SIG-M5 treated with dmso at 0.1 percent for 504 hours (cell line): ENCODE results near the gene CRYBA2.

ENCODE experiments used
- DNase-seq: peaks from one replicate; lab custom pipeline; 2025; ENCODE audit not compliant: unreplicated experiment; lab: John Stamatoyannopoulos, UW

CRYBA2 gene

GRCh38 chr2:218983263-218983933 lies 9.8 kb downstream of the CRYBA2 start:
- DNase-seq: no peak

DNA sequence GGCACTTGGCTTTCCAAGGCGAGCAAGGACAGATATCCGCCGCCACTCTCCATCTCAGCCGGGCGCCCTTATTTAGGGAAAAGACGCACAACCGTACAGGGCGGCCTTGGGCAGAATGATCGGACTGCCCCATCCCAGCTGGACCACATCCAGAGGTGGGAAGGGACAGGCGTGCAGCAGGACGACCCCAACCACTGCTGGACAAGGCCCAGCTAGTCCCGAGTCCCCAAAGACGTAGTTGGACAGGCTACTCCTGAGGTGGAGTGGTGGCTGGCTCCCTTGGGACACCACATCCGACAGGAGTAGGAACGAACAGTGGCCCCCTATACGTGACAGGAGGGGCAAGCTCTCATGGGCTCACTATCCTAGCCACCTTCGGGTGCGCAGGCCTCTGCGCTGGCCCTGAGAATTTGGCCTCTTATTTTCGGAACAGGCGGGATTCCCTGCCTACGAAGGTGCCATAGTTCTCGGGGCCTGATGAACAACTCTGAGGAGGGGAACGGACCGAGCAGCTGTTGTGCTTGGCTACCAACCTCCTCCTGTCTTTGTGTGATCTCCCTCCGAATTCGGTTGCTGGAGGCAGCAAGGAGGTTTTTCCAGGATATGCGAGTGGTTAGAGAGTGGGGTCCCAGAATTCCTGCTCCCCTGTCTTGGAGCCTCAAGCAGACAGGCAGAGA lies 10.5 kb downstream of the CRYBA2 start:
- DNase-seq: no peak

DNA sequence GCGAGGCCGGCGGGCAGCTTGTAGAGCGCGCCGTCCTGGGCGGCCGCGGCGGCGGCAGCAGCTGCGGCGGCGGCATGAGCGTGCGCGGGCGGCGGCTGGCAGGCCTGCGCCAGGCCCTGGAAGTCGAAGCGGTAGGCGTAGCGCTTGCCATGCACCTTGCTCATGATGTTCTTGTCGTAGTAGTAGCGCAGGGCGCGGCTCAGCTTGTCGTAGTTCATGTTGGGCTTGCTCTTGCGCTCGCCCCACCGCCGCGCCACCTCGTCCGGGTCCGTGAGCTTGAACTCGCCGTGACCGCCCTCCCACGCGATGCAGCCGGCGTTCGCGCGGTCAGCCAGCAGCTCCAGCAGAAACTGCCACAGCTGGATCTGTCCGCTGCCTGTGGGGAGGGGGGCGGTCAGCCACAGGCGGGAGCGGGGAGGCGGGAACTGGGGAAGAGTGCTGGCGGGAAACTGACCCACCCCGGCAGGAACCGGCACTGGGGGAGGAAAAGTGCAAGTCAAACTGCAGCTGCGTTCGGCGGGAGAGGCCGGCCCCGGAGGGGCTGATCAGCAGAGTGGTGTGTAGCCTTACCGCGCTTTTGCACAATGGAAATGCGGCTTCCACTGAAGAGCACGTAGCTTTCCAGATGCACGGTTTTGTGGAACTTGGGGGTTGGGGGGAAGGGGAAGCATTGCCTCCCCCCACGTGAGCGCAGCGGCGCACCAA lies 11.2 kb downstream of the CRYBA2 start:
- no peak for DNase-seq

DNA sequence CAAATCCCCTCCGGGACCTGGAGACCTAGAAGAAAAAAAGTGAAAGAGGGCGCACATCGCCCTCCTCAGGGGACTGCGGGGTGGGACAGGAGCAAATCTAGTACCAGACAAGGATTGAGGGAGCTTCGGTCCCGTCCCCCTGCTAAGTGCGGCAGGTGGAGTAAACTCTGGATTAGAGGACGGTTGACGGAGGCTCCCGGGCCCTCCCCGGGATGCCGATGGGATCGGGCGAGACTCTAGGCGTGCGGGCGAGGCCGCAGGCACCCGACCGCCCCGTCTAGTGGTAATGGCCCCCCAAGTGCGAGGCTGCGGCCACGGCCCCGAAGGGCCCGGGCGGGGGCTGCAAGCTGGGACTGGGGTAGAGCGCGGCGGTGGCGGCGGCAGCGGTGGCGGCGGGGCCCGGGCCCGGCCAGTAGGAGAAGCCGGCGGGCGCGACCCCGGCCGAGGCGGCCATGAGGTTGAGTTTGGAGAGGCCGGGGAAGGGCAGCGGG lies 11.8 kb downstream of the CRYBA2 start:
- DNase-seq: no peak

DNA sequence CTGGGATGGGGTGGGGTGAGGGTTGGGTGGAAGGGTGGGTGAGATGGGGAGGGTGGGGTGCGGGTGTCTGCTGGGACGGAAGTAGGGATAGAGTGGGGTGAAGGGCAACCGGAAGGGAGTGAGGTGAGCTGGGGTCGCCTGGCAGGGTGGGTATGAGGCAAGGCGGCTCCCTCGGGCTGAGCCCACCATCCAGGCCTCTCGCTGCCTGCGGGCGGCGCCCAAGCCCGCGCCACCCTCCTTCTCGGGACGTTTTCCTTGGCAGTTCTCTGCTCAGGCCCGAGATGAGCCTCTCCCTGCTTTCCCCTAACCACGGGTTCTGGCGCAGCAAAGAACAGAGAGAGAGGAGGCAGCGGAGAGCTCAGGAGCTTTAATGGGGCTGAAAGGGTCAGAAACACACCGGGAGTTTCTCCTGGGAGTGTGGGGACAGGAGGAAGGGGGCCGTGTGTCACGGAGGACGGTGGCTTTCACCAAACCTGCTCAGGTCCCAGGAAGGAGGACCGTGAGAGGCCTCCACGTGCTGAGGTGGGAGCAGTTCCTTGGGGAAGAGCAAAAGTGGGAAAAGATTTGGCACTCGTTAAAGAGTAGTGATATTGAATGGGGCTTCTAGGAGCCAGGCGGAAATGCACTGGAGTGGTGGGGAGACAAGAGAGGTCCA lies 12.4 kb downstream of the CRYBA2 start:
- no peak for DNase-seq

- peak; percentile 82 for DNase-seq
Measured at GRCh38 chr2:218979846-218980734, 13.1 kb downstream of the CRYBA2 start.

GRCh38 chr2:218975060-218975777 lies 18.0 kb downstream of the CRYBA2 start:
- DNase-seq: no peak

DNA sequence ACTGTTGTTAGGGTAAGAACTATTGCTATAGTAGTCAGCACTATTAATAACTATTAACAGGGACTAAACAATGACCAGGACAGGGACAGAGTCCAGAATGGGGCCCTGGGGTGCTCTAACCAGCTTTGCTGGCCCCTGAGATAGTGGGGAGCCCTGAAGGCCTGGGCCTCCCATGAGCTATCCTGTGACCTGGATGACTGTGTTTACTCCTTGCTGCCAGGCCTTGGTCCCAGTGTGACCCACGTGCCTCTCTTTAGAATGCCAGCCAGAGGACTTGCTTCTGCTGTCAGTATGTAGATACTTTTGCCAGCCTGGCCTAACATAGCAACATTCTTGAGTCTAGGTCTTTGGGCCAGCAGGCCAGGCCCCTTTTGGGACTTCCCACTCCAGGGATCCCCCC lies 22.3 kb downstream of the CRYBA2 start:
- no peak for DNase-seq

DNA sequence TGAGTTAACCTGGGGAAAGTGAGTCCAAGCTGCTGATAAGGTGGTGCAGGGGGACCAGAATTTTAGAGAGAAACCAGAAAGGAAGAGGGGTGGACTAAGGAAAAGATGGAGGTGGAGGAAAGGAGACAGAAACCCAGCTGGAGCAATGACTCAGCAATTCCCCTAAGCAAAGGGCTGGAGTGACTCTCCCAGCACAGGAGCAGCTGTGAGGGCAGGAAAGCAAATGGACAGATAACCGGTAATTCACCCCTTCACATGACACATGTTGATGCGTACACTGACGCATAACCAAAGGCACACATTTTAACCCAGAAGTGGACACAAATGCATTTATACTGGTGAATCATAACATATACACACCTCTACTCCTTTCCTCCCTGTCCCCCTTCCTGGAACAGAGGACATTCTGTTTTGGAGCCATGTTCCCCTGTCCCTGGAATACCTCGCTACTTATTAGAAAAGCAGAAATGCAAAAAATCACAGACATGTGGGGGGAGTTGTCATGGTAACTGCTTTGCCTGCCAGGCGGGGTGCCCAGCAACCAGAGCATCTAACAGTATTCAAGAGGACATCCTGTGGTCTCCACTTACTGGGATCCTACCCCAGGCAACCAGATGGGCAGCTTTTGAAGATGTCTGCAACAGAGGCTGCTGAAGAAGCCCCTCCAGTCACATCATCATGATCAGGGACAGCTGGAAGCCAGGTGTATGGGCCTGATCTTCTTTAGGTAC lies 29.0 kb downstream of the CRYBA2 start:
- DNase-seq: no peak

DNA sequence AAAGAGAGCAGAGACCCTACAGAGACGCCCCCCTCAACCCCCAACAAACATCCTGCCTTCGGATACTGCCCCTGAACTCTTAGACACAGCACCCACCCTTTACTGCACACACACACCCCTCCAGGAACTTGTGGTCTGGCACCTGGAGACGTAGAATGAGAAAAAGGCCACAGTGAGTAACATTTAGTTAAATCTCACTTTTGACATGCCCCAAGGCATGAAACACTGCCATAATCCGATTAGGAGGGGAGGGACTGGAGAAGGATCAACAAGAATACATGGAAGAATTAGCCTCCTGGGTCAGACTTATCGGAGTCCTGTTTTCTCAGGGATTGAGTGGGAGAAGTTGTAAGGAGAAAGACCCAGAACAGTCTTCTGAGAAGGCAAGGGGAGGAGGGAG lies 29.6 kb downstream of the CRYBA2 start:
- DNase-seq: no peak

DNA sequence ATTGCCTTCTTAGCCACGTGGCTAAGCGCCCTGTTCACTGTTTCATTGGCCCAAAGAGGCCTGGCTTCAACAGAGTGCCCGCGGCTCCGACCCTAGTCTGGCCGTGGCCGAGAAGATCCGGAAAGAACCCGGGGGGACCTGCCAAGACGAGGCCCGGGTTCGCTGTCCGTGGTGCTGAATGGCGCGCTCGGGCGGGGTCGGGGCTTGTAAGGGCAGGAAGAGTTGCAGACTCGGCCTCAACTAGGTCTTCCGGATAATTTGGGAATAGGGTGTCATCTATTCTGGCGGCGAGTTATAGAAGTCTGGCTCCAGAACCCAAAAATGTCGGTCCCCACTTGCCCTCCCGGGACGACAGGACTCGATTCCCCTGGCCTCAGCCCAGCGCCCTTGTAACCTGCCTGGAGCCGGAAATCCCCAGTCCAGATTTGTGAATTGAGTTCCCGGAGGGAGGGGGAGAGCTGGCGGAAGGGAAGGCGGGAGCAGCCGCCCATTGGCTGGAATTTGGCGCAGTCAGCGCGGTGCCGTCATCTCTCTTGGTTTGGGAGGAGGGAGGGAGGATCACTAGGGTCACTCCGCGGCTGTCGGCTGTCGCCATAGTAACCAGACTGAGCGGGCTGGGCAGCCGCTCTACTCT lies 30.2 kb downstream of the CRYBA2 start:
- DNase-seq: no peak

DNA sequence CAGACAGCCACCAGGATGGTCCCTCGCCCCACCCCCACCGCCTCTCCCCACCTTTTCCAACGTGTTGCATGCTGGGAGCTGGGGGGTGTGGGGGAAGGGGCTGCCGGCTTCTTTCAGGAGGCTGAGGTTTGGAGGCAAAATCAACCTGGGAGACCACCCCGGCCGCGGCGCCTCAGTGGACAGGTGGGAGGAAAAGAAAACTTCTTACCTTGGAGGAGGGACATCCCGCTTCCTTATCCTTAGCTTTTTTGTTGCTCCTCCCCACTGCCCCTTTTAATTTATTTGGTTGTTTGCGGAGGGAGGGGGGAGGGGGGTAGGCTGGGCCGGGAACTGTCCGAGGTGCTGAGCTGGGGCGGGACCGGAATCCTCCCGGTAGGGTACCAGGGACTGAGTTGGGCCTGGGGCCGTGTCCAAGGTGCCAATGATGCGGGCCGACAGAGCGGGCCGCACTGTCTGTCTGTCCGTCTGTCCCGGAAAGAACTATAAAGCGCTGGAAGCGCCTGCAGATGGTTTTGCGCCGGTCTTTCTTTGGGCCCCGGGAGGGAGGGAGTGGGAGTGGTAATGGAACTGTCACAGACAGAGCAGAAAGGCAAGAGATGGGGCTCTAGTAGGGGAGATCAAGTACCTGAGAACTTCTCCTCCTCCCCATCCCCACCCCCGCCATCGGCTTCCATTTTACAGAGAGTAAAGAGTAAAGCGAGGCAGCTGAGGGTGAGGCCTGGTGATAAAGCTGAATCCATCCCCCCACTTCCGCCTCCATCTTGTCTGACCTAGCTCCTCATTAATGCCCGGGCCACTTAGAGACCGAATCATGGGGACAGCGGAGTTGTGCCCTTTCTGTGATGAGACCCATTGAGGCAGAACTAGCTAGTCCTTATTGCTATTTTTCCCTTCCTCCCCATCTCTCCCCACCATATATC lies 31.3 kb downstream of the CRYBA2 start:
- no peak for DNase-seq

DNA sequence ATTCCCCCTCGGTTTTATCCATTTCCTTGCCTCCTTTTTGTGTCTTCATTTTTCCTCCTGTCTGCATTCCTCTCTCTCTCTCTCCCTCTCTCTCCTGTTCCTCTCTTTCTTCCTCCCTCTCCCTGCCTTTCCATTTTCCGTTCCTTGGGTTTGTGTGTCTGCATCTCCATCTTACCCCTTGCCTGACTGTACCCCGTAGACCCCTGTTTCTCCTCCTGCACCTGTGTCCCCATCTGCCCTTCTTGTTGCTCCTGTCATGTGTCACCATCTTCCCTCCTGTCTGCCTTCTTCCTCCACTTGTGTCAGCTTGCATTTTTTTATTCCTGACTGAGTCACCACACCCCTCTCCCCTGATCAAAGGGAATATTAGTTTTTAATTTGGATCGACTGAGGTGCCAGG lies 32.0 kb downstream of the CRYBA2 start:
- no peak for DNase-seq

- DNase-seq: no peak
Measured at GRCh38 chr2:218960309-218961165, 32.7 kb downstream of the CRYBA2 start.

- DNase-seq: no peak
Measured at GRCh38 chr2:218959761-218960308, 33.4 kb downstream of the CRYBA2 start.

- DNase-seq: peak; percentile 72
Measured at GRCh38 chr2:218959141-218959731, 34.0 kb downstream of the CRYBA2 start, which contains the start of gene CDK5R2. TSS of gene CDK5R2 (plus strand) at chr2:218959666. CDS start at chr2:218959821, 155 bp downstream.
